Activated CD4-positive, alpha-beta T cell treated with anti-CD3 and anti-CD28 coated beads, Interleukin-2, amount 50 U/mL, for 24 hours (primary cell): ENCODE measurements around the gene BCAS2.
A peak's percentile ranks its signal among the peaks of the same experiment; 100 is the strongest.
"Not testable (repeated sequence)": the region's sequence is repeated elsewhere in the genome, so short reads cannot be mapped to it uniquely, and the experiment has no call there.

Experiments
- DNase-seq, 2 donors: peaks; one replicate each; pipeline ENCODE4 v3.0.0-alpha.2; 2020; ENCODE audit warnings: low read depth in 1 of 2, low spot score in 1 of 2

BCAS2 gene

GRCh38 chr1:114581335-114582287 is at the start of gene BCAS2:
BCAS2 (minus strand) TSS chr1:114581615; CDS start chr1:114581591, 24 bp downstream.
- peak; percentile 81 to 97 for DNase-seq

- no peak for DNase-seq
These were observed 45.7 kb upstream of the BCAS2 start for GRCh38 chr1:114627107-114627506.

- DNase-seq = no peak
These were observed 41.9 kb upstream of the BCAS2 start for GRCh38 chr1:114623364-114623763.

- DNase-seq = no peak
These were observed 39.0 kb upstream of the BCAS2 start for GRCh38 chr1:114620419-114620818.

- no peak for DNase-seq
These were observed 37.2 kb upstream of the BCAS2 start for GRCh38 chr1:114618606-114619005.

- DNase-seq = no peak
These were observed 29.3 kb upstream of the BCAS2 start for GRCh38 chr1:114610546-114611245.

GRCh38 chr1:114609826-114610225 is 28.4 kb upstream of the BCAS2 start:
- no peak for DNase-seq

GRCh38 chr1:114609026-114609425 is 27.6 kb upstream of the BCAS2 start:
- DNase-seq = no peak

GRCh38 chr1:114607223-114607622 is 25.8 kb upstream of the BCAS2 start:
- DNase-seq = no peak

GRCh38 chr1:114597949-114598348 is 16.5 kb upstream of the BCAS2 start:
- DNase-seq = no peak

- no peak for DNase-seq
These were observed 14.2 kb upstream of the BCAS2 start for GRCh38 chr1:114595602-114596001.

GRCh38 chr1:114594046-114594445 is 12.6 kb upstream of the BCAS2 start:
- no peak for DNase-seq

GRCh38 chr1:114589122-114589521 is 7.7 kb upstream of the BCAS2 start:
- no peak for DNase-seq

GRCh38 chr1:114588196-114588689 is 6.8 kb upstream of the BCAS2 start:
- no peak for DNase-seq

GRCh38 chr1:114587203-114587991 is 6.0 kb upstream of the BCAS2 start:
- DNase-seq = no peak

GRCh38 chr1:114586513-114587047 is 5.2 kb upstream of the BCAS2 start:
- DNase-seq = no peak

- DNase-seq = no peak
These were observed 3.8 kb upstream of the BCAS2 start for GRCh38 chr1:114585231-114585630.

- no peak for DNase-seq
These were observed 7.0 kb downstream of the BCAS2 start for GRCh38 chr1:114574365-114574764.

- DNase-seq = no peak
These were observed 17.3 kb downstream of the BCAS2 start for GRCh38 chr1:114564141-114564540.

- DNase-seq = not testable (repeated sequence)
These were observed 18.4 kb downstream of the BCAS2 start for GRCh38 chr1:114562978-114563510.

GRCh38 chr1:114561333-114561732 is 20.1 kb downstream of the BCAS2 start:
- DNase-seq = no peak
